GM11168 (cell line): Measurements from ENCODE around the gene OR8G5.
"Not testable (repeated sequence)": the region's sequence is repeated elsewhere in the genome, so short reads cannot be mapped to it uniquely, and the experiment has no call there.

Experiments
- in situ Hi-C: fragments of 300-500 bp; cut with MboI; formaldehyde crosslinking; loops from one replicate; pipeline ENCODE4 v1.12.0; 2022; ENCODE audit warnings: low sequenced_read_pairs; ENCODE audit not compliant: unreplicated experiment

Gene OR8G5, protein sequence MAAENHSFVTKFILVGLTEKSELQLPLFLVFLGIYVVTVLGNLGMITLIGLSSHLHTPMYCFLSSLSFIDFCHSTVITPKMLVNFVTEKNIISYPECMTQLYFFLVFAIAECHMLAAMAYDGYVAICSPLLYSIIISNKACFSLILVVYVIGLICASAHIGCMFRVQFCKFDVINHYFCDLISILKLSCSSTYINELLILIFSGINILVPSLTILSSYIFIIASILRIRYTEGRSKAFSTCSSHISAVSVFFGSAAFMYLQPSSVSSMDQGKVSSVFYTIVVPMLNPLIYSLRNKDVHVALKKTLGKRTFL

DNA sequence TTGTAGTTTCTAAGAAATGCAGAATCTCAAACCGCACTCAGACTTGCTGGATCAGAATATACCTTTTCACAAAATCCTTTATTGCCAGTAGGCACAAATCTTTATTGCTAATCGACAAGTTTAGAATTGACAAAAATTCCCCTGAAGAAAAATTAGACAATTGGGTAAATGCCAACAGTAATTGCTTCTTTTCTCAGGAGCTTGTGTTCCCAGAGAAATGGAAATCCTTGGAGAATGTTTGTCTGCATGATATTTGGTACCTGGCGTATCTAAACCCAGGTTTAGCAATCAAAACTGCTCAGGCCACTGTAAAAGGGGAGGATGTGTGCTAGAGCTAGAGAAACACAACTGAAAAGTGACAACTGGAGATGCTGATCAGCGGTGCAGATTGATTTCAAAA, at the start of gene OR8G5:
OR8G5 (plus strand) TSS at position 301 of the 400 bp plus-strand sequence. CDS start 8,556 bp downstream, outside the sequence.
- in situ Hi-C loops, result no loop called here

DNA sequence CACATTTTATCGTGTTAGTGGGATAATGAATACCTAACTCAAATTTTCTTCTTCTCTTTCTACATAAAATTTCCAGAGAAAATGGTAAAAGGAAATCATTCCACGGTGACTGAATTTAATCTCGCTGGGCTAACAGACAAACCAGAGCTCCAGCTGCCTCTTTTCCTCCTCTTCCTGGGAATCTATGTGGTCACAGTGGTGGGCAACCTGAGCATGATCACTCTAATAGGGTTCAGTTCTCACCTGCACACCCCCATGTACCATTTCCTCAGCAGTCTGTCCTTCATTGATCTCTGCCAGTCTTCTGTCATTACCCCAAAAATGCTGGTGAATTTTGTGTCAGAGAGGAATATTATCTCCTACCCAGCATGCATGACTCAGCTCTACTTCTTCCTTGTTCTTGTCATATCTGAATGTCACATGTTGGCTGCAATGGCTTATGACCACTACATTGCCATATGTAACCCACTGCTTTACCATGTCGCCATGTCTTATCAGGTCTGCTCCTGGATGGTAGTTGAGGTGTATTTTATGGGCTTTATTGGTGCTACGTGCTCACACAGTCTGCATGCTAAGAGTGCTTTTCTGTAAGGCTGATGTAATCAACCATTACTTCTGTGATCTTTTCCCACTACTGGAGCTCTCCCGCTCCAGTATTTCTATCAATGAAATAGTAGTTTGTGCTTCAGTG, 48.9 kb upstream of the OR8G5 start:
- in situ Hi-C loops, result no loop called here

DNA sequence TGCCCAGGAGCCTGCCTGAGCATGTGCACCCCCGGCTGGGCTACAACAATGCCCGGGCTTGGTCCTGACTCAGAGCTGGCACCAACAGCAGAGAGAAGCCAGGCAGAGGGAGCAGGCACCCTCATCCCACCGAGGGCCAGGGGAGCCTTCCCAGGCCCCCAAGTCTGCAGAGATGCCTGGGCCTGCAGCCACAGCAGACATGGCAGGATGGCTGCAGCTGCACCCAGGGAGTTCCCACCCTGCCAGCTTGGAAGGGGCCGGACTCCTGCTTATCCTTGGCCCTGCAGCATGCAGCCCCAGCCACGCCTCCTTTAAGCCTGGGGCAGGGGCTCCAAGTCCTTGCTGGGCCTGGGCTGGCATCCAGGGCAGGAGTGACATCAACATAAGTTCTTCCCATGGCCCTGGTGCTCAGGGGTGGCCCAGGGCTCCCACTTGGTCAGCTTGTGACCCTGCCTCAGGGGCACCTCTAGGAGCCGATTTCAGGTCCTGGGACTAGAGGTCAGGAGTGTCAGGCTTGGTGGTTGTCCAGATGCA, 46.3 kb upstream of the OR8G5 start:
- in situ Hi-C loops, result no loop called here

DNA sequence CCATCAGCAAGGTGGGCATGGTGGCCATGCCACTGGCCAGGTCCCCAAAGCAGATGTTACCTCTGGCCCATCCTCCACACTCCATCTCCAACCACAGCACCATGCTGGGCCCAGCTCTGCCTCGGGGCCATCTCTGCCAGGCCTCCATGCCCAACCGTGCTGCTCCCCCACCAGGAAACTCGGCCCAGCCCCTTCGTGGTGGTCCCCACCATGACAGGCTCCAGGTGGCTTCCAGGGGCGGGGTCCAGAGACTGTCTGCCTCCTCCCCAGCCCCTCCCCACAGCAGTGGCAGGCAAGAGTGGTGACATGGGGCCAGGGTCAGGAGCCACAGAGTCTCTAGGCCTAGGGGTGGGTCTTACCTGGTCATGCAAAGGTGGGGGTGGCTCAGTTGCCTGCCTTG, 45.8 kb upstream of the OR8G5 start:
- in situ Hi-C loops, result no loop called here

DNA sequence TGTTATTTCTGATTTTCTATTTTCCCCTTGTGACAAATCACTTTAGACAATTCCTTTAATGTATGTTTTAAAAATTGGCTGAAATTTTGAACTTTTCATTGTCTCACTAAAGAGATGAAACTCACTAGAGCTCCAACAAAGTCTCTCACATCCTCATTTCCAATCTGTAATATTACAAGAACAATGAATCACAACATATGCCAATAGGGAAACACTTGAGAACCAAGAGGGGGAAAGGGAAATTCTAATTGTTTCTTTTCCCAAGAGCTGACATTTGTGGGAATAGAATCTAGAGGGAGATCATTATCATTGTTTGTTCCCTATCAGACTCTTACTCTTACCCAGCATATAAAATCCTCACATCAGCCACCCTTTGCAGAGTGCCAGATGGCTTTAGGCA, 44.9 kb upstream of the OR8G5 start:
- in situ Hi-C loops, result no loop called here

DNA sequence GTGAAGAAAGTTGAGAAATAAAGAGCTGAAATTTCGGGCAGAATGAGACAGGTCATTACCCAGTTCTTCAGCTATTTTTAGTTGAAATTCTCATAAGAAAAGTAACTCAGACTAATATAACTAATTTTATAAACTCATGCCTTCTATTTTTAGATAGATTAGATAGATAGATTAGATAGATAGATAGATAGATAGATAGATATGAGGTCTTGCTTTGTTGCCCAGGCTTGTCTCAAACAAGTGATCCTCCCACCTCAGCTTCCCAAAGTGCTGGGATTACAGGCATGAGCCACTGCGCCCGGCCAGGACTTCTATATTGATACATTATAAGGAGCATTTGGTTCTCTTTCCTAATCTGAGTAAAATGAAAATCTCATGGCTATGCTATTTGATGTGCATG, 42.1 kb upstream of the OR8G5 start:
- in situ Hi-C loops, result no loop called here

DNA sequence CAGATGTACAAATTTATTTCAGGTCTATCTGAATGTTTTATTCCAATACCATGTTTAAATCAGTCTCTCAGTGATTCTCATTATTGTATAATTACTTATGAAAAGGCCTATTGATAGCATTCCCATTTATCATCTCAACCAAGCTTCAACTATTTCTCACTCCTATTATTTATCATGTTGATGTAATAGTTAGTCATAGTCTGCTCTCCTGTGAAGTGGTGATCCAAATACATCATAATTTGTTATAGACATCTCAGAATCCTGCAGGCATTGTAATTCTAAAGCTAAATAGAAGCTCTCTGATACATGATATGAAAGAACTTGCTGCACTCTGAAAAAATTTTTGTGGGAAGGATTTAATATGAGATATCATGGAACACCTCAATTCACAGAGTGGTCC, 37.0 kb upstream of the OR8G5 start:
- in situ Hi-C loops, result no loop called here

DNA sequence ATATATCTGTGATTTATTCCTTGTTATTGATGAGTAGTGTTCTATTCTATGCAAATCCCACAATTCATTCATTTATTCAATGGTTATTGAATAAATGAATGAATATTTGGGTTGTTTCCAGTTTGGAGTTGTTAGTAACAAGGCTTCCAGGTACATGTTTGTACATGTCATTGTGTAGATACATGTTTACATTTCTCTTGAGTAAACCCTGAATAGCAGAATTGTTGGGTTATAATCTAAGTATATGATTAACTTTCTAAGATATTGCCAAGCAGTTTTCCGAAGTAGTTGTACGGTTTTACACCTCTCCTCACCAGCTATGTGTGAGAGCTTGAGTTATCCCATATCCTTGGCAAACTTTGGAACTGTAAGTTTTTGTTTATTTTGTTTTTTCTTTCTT, 33.8 kb upstream of the OR8G5 start:
- in situ Hi-C loops, result no loop called here

DNA sequence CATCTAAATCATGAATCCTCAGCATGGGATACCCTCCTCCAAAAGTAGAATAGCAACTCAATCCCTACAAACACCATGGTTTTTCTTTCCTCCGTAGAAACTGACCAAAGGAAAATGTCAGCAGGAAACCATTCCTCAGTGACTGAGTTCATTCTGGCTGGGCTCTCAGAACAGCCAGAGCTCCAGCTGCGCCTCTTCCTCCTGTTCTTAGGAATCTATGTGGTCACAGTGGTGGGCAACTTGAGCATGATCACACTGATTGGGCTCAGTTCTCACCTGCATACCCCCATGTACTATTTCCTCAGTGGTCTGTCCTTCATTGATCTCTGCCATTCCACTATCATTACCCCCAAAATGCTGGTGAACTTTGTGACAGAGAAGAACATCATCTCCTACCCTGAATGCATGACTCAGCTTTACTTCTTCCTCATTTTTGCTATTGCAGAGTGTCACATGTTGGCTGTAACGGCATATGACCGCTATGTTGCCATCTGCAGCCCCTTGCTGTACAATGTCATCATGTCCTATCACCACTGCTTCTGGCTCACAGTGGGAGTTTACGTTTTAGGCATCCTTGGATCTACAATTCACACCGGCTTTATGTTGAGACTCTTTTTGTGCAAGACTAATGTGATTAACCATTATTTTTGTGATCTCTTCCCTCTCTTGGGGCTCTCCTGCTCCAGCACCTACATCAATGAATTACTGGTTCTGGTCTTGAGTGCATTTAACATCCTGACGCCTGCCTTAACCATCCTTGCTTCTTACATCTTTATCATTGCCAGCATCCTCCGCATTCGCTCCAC, 31.4 kb upstream of the OR8G5 start:
- in situ Hi-C loops, result not testable (repeated sequence)

DNA sequence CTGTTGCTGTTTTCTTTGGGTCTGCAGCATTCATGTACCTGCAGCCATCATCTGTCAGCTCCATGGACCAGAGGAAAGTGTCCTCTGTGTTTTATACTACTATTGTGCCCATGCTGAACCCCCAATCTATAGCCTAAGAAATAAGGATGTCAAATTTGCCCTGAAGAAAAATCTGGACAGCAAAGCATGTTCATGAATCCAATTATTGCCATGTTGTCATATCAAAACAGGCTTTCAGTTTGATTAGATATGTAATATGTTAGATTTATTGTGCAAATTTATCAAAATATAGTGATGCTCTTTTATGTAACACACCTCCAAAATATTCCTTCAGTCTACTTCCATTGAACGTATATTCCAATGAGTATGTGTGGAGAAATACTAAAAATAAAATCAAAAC, 30.7 kb upstream of the OR8G5 start:
- in situ Hi-C loops, result no loop called here

DNA sequence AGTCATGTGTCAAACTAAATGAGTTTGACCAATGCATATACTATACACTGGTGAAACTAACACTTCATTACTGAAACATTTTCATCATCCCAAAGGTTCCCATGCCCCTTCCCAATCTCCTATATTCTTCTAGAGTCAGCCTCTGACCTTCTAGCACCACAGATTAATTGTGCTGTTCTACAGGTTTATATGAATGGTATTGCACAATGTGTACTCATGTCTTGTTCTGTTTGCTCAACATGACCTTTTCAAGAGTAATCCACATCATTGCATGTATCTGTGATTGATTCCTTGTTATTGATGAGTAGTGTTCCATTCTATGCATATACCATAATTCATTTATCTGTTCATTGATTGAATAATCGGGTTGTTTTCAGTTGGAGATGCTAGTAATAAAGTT, 22.8 kb upstream of the OR8G5 start:
- in situ Hi-C loops, result no loop called here

DNA sequence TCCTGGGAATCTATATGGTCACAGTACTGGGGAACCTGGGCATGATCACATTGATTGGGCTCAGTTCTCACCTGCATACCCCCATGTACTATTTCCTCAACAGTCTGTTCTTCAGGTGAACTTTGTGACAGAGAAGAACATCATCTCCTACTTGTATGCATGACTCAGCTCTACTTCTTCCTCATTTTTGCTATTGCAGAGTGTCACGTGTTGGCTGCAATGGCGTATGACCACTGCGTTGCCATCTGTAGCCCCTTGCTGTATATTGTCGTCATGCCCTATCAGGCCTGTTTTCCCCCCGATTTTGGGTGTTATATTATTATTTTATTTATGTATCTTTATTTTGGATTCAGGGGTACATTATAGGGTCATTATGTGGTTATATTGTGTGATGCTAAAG, 17.7 kb upstream of the OR8G5 start:
- in situ Hi-C loops, result no loop called here

DNA sequence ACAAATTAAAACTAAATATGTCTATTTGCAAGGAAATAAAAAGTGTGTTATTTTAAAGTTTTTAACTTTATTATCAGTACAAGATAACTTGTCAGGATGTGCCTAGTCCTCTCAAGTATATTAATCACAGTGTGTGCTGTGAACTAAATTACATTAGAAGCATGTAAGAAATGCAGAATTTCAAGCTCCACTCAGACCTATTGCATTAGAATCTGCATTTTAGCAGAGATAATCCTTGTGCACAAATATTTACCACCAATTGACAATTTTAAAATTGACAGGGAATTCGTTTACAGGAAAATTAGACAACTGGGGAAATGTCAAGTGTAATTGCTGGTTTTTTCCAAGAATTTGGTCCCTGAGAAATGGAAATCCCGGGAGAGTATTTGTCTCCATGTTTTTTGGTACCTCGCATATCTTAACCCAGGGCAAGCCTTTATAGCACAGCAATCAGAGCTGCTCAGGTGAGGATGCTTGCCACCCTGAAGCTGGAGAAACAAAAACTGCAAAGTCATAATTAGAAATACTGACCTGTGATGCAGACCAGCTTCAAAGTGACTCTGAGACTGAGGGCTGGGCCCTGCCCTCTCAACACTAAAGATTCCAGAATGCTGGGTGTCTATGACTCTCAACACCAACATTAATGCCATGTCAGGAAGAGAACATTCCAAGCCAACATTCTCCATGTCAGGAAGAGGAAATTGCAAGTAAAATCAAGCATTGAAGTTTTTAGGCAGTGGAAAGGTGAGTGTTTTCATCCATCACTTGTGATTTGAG, 15.4 kb upstream of the OR8G5 start, which contains the start of gene OR8G1:
OR8G1 (plus strand) TSS at position 475 of the 777 bp plus-strand sequence. CDS start 8,581 bp downstream, outside the sequence.
- in situ Hi-C loops, result no loop called here

DNA sequence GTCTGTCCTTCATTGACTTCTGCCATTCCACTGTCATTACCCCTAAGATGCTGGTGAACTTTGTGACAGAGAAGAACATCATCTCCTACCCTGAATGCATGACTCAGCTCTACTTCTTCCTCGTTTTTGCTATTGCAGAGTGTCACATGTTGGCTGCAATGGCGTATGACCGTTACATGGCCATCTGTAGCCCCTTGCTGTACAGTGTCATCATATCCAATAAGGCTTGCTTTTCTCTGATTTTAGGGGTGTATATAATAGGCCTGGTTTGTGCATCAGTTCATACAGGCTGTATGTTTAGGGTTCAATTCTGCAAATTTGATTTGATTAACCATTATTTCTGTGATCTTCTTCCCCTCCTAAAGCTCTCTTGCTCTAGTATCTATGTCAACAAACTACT, 6.3 kb upstream of the OR8G5 start:
- in situ Hi-C loops, result not testable (repeated sequence)

DNA sequence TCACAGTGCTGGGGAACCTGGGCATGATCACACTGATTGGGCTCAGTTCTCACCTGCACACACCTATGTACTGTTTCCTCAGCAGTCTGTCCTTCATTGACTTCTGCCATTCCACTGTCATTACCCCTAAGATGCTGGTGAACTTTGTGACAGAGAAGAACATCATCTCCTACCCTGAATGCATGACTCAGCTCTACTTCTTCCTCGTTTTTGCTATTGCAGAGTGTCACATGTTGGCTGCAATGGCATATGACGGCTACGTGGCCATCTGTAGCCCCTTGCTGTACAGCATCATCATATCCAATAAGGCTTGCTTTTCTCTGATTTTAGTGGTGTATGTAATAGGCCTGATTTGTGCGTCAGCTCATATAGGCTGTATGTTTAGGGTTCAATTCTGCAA, 8.9 kb downstream of the OR8G5 start:
- in situ Hi-C loops, result not testable (repeated sequence)

DNA sequence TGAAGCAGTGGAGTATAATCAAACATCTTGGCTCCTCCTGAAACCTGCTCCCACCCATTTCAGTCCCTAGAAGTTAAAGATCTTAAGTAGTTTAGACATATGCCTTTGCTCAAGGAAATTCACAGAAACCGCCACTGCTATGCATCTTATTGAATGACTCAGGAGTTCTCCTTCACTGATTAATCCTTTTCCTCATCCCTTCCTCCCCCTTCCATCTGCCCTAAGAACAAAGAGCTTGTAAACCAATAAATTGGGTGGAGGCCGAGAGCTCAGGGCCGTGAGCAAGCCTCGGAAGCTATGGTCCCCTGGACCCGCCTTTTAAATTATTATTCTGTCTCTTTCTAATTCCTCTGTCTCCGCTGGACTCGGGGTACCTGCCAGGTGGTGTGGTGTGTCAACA, 14.7 kb downstream of the OR8G5 start:
- in situ Hi-C loops, result not testable (repeated sequence)

DNA sequence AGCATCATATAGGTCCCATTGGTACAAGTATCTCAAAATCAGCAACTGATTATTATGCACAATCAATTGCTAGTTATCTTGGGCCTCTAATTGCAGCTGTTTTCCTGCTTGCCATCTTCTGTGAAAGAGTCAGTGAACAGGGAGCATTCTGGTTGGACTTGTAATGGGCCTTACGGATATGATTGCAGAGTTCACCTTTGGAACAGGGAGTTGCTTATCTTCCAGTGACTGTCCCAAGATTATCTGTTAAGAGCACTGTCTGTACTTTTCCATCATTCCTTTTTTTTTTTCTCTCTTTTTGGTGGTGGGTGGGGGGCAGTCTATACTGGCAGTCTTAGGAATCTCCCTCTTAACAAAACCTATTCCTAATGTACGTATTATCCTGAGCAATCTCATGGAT, 17.8 kb downstream of the OR8G5 start:
- in situ Hi-C loops, result no loop called here

DNA sequence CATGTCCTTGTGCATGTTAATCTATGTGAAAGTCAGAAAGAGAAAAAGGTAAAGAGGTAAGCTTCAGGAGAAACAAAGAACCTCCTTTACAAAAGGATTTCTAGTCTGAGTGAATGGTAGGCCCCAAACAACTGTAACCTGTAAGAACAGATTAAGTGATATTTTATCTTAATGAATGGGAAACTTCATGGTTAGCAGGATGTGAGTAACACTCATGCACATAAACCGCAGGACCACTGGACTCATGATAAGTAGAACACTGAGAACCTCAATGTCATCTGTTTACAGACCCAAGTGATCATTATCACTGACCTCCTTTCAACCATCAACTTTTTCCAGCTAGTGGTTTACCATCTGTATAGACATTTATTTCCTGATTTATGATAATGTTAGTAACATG, 19.9 kb downstream of the OR8G5 start:
- in situ Hi-C loops, result no loop called here

DNA sequence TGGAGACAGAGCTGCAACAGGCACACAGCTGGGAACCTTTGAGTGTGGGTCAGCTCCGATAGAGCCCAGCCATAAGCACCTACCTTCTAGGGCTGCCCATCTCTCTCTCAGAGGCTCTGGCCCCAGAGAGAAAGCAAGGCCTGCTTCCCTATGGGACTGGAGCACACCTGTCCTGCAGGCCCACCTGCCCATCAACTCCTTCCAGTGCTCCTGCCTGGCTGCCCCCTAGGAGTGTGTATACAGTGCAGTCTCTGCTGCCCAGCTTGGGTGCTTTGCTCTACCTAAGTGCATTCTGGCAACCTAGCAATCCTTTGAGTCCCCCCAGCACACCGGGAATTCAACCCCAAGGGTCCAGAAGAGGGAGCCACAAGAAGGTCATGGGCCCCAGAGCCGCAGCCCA, 21.0 kb downstream of the OR8G5 start:
- in situ Hi-C loops, result no loop called here

DNA sequence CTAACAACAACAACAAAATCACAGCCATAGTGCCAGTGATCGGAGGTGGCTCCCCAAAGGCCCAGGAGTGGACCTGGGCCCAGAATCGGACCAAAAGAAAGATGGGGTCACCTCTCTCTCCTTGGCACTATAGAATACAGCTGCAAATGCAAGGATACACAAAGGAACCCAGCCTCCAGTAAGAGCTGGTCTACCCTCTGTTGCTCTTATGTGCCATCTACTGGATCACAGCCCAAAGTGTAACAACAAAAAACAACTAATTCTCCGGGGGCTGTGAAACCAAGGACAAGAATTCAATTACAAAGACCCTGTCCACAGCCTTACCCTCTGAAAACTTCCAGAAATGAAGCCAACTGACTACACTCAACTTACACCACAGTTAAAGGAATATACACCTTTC, 21.6 kb downstream of the OR8G5 start:
- in situ Hi-C loops, result no loop called here
